ENCODE data around the gene PAPPA. TPM values are rescaled to one million over a fixed set of nuclear protein-coding genes. Genes with fewer than 3 reads are reported as not detected.

The PAPPA gene
- polyA plus RNA-seq, 3 donors, result 4.0 to 4.2 (median 4.1) TPM

DNA sequence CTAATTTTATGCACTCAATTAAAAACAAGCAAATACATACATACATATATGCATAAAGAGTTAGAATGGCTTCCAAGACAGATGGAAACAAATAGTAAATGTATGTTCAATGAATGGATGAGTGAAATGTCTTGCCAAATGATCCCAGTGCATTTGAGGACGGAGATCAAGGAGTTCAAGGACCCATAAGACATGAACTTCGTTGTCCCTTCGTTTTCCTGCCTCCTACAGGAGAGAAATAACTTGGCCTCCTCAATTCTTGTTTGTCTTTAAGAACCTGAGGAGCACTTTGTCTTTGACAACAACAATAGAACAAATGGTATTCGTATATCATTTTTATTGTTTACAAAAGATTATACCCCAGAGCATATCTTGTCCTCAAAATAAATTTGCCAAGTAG, 2.4 kb upstream of the PAPPA start:
- no peak for DNase-seq (ENCODE audit: low read depth in 3 of 3, low spot score in 2 of 3)

DNA sequence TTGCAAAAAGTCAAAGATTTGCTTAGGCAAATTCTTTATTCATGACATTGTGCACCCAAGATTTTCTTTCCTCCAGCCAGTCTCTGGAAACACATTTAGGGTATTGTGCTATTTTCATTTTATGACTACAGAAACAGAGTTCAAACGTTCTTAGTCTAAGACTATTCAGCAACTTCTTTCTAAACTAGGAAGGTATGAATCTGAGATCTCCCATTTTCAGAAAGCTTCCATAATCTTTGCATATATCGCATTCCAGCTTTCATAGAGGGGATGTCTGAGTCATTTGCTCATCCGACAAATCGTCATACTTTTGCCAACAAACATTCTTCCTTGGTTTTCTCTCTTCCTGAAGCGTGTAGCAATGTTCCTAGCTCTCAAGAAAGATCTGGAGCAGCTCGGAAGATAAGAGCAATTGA, 1.6 kb upstream of the PAPPA start:
- no peak for DNase-seq (ENCODE audit: low read depth in 3 of 3, low spot score in 2 of 3)

DNA sequence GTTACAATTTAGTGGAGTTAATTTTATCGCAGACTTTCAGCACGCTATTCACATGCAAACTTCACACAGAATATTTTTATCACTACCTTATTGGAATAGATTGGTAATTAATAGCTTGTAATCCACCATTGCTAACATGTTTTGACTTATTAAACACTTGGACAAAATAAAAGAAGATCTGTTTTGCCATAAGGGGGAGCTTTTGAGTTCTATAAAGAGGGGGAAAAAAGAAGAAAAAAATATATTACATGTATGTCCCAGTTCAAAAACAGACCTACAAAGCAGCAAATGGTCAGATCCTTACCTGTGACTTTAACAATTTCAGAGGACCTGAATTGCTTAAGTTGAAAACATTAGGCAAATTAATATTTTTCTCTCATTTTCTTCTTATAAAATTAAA, 1.2 kb upstream of the PAPPA start:
- DNase-seq (ENCODE audit: low read depth in 3 of 3, low spot score in 2 of 3), result no peak

DNA sequence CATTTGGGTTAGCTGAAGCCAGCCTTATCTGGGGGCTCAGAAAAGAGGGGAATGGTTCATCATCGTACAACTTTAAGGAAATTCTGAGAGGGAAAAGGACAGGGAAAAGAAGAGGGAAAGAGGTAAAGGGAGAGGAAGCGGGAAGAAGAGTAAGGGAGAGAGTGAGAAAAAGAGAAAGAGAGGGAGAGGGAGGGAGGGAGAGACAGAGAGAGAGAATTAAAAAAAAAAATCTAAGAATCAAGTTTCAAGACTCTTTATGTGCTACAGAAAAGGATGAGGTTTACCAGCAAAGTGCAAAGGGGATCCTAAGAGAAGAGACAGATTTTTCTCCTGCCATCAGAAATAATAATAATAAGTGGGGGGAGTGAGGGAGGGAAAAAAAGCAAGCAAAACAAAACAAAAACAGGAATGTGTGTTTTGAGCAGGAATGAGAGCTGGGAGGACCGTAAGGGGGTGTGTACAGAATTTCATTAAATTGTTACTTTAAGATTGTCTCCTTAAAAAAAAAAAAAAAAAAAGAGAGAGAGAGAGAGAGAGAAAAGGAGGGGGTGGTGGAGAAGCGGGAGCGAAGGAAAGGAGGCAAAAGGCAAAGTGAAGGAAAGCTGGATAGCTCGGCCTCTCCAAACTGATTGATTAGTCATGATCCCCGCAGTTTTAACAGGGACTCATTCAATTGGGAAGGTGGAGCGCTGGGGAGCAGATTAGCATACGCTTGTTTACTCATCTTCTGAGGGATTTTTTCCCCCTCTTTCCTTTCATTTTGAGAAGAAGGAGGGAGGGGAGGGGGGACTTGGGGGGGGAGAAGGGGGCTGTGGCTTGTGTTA, 438 bp upstream of the PAPPA start:
- DNase-seq (ENCODE audit: low read depth in 3 of 3, low spot score in 2 of 3), result no peak

DNA sequence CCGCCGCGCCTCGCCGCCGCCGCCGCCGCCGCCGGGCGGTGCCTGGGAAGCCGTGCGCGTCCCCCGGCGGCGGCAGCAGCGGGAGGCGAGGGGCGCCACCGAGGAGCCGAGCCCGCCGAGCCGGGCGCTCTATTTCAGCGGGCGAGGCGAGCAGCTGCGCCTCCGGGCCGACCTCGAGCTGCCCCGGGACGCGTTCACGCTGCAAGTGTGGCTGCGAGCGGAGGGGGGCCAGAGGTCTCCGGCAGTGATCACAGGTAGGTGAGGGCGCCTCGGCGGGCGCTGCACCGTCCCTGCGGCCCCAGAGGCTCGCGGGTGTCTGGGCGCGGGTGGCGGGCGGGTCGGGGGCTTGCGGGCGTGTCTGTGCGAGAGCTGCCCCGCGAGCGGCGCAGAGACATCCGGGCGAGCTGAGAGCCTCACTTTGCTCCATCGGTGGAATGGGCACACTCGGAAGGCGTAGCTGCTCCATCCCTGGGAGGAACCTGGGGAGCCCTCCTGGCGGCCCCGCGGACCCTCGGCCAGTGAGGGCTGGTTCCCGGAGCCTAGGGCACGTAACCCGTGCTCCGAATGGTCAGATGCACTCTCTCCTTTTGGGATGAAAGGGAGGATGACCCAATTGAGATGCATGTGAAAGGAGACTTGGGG, 864 bp downstream of the PAPPA start:
- DNase-seq (ENCODE audit: low read depth in 3 of 3, low spot score in 2 of 3), result no peak

GRCh38 chr9:116154976-116155697, 1.5 kb downstream of the PAPPA start:
- no peak for DNase-seq (ENCODE audit: low read depth in 3 of 3, low spot score in 2 of 3)

DNA sequence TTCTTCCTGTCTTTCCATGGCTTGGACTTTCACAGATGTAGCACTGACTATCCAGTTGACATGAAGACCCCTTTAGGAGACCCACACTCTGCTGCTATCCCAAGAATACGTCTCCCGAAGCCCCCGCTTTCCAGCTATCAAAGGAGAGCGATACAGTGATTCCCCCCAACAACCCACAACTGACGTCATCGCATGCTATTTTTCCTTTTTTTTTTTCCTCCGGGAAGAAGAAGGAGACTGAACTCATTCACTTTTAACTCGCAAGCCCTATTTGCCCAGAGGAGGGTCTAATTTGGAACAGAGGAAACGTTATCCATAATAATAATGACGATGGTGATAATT, 2.1 kb downstream of the PAPPA start:
- DNase-seq (ENCODE audit: low read depth in 3 of 3, low spot score in 2 of 3), result no peak

GRCh38 chr9:116156621-116157314, 3.2 kb downstream of the PAPPA start:
- no peak for DNase-seq (ENCODE audit: low read depth in 3 of 3, low spot score in 2 of 3)

DNA sequence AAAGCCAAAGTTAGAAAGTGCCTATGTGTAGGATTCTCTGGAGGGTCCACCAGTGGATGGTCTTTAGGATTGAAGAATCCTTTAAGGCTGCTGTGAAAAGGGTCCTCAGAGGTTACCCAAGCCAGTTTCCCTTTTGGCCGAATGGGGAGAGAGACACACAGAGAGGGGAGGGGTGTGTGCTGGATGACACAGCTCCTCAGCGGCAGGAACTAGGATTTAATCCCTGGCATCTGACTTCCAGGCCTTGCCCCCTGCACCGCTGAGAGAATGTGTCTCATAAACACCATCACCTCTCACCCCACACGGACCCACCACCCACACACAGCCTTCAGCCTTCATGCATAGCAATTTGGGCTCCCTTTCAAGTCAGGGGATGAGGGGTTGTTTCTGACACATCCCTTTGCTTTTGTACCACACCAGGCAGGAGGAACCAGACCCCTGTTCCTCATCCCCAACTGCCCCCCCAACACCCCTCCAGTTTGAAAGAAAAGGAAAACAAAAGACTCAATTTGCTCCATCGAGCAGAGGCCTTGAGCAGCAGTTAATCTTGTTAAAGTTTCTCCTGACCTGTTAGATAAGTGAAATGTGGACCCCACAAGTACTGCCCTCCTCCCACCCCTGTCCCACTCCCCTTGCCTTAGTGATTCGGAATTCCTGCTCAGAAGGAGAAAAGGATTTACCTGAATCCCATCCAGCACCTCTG, 4.0 kb downstream of the PAPPA start:
- DNase-seq (ENCODE audit: low read depth in 3 of 3, low spot score in 2 of 3), result no peak

GRCh38 chr9:116160676-116161571, 7.3 kb downstream of the PAPPA start:
- DNase-seq (ENCODE audit: low read depth in 3 of 3, low spot score in 2 of 3), result no peak

GRCh38 chr9:116162241-116162781, 8.7 kb downstream of the PAPPA start:
- no peak for DNase-seq (ENCODE audit: low read depth in 3 of 3, low spot score in 2 of 3)

DNA sequence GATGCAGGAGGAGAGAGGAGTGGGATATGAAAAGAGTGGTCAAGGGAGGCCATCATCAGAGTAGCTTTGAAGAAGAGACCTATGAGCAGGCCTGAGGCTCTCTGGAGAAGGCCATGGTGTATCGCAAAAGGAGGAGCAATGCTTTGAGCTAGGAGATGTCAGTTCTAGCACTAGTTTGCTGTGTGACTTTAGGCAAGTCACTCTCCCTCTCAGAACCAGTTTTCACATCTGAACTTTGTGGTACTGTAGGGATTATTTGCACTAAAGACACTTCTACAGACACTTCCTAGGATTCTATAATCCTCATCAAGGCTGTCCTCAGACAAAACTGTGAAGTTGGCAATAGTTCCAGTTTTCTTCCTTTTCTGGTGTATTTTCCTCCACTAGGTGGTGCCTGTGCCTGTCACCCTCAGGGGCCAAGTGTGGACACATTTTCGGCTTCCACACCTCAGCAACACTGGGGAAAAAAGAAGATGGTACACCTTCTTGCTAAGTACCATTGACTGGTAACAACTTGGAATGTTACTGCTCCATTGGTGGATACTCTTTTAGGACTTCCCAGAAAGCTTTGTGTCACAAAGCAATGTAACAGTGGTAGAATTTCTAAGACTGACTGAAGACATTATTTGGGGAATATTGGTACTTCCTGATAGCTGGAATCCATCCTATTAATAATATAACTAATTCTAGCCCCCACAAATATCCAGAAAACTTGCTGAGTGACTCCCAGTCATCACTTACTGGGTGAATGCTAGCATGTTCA, 9.9 kb downstream of the PAPPA start:
- DNase-seq (ENCODE audit: low read depth in 3 of 3, low spot score in 2 of 3), result no peak

GRCh38 chr9:116165912-116166311, 12.3 kb downstream of the PAPPA start:
- DNase-seq (ENCODE audit: low read depth in 3 of 3, low spot score in 2 of 3), result no peak

DNA sequence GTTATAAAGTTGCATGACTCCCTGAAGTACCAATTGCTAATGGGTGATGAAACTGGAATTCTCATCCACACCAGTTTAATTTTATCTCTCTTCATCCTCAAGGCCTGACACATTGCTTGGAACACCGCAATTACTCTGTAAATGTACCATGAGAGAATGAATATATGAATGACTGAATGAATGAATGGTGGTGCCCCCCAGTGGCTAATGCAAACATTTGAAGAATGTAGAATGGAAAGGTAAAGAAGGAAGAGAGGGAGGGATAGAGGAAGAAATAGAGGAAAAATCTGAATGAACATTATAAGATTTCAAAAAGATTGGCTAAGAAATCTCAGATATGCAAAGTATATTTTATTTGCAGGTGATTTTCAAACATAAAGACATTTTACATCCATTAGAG, 13.1 kb downstream of the PAPPA start:
- DNase-seq (ENCODE audit: low read depth in 3 of 3, low spot score in 2 of 3), result no peak

DNA sequence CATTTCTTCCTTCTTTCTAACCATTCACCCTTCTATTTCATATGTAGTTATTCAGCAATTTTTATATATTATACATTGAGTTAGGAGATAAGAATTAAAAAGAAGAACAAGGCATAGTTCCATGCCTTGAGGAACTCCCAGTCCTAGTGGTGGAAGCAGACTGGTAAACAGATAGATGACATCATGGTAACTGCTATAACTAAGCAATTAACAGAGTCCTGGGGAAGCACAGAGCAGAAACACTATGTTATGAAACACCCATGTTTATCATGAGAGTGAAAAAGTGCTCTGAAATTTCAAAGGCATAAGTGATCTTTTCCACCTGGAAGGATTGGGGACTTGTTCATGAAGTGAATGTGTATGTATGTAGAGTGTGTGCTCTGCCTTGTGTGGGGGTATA, 14.6 kb downstream of the PAPPA start:
- no peak for DNase-seq (ENCODE audit: low read depth in 3 of 3, low spot score in 2 of 3)

DNA sequence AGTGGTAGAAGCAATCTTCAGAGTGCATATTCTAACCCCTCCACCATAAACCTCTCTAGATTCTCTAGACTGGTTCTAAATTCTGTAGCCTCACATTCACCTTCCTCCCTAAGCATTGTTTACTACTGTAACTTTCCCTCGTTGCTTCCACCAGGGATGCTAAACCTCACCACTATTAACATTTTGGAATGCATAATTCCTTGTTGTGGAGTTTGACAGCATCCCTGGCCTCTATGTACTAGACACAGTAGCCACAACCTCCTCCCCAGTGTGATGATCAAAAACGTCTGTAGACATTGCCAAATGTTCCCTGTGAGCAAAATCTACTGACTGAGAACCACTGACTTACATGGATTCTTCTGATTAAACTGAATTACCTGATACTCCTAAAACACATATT, 18.6 kb downstream of the PAPPA start:
- no peak for DNase-seq (ENCODE audit: low read depth in 3 of 3, low spot score in 2 of 3)

DNA sequence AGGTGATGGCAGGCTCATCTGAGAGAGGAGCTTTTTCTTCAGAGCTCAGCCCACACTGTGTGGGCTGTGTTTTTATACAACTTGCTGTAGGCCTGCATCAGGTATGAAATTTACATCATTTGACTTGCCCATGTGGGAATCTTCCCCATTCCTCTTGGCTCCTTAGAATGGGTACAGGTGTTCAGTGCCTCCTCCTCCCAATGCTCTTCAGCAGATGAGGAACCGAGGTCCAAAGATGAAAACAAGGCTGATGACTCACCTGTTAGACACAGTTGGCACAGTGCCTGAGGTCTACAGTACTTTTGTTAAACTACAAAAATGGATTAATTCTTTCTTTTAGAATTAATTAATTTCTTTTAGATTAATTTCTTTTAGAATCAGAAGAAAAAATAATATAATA, 20.8 kb downstream of the PAPPA start:
- no peak for DNase-seq (ENCODE audit: low read depth in 3 of 3, low spot score in 2 of 3)

GRCh38 chr9:116175614-116176013, 22.0 kb downstream of the PAPPA start:
- no peak for DNase-seq (ENCODE audit: low read depth in 3 of 3, low spot score in 2 of 3)

Data from right renal cortex interstitium (tissue), 3 donors.